Measurements from ENCODE around the gene LINS1. TPM values are rescaled to one million over a fixed set of nuclear protein-coding genes. Genes with fewer than 3 reads are reported as not detected.
"Not testable (repeated sequence)": the region's sequence is repeated elsewhere in the genome, so short reads cannot be mapped to it uniquely, and the experiment has no call there.

LINS1 gene
- total RNA-seq, 1 donor from 2014 or later: 18.7 TPM

- DNase-seq (ENCODE audit: low spot score): no peak
These were observed 344 bp downstream of the LINS1 start for GRCh38 chr15:100601617-100602063.

- DNase-seq (ENCODE audit: low spot score): no peak
These were observed 821 bp downstream of the LINS1 start for GRCh38 chr15:100601163-100601562.

- no peak for DNase-seq (ENCODE audit: low spot score)
These were observed 3.3 kb downstream of the LINS1 start for GRCh38 chr15:100598655-100599054.

GRCh38 chr15:100597862-100598261 lies 4.1 kb downstream of the LINS1 start:
- no peak for DNase-seq (ENCODE audit: low spot score)

GRCh38 chr15:100596792-100597191 lies 5.2 kb downstream of the LINS1 start:
- no peak for DNase-seq (ENCODE audit: low spot score)

GRCh38 chr15:100595964-100596363 lies 6.0 kb downstream of the LINS1 start:
- DNase-seq (ENCODE audit: low spot score): no peak

- DNase-seq (ENCODE audit: low spot score): no peak
These were observed 8.6 kb downstream of the LINS1 start for GRCh38 chr15:100593431-100593830.

GRCh38 chr15:100592898-100593297 lies 9.1 kb downstream of the LINS1 start:
- DNase-seq (ENCODE audit: low spot score): no peak

GRCh38 chr15:100591835-100592234 lies 10.1 kb downstream of the LINS1 start:
- DNase-seq (ENCODE audit: low spot score): no peak

- DNase-seq (ENCODE audit: low spot score): not testable (repeated sequence)
These were observed 10.8 kb downstream of the LINS1 start for GRCh38 chr15:100591163-100591562.

GRCh38 chr15:100588638-100589242 lies 13.2 kb downstream of the LINS1 start:
- no peak for DNase-seq (ENCODE audit: low spot score)

- DNase-seq (ENCODE audit: low spot score): no peak
These were observed 21.6 kb downstream of the LINS1 start for GRCh38 chr15:100580414-100580813.

- DNase-seq (ENCODE audit: low spot score): no peak
These were observed 28.5 kb downstream of the LINS1 start for GRCh38 chr15:100573526-100573925.

- DNase-seq (ENCODE audit: low spot score): no peak
These were observed 29.5 kb downstream of the LINS1 start for GRCh38 chr15:100572362-100572983.

GRCh38 chr15:100571592-100572167 lies 30.3 kb downstream of the LINS1 start:
- no peak for DNase-seq (ENCODE audit: low spot score)

GRCh38 chr15:100570735-100571313 lies 31.2 kb downstream of the LINS1 start:
- DNase-seq (ENCODE audit: low spot score): no peak

- no peak for DNase-seq (ENCODE audit: low spot score)
These were observed 31.7 kb downstream of the LINS1 start for GRCh38 chr15:100570275-100570674.

- DNase-seq (ENCODE audit: low spot score): no peak
These were observed 32.6 kb downstream of the LINS1 start for GRCh38 chr15:100569391-100569790.

GRCh38 chr15:100566850-100567628 lies 34.9 kb downstream of the LINS1 start:
- no peak for DNase-seq (ENCODE audit: low spot score)

- peak; percentile 50 for DNase-seq (ENCODE audit: low spot score)
These were observed 36.4 kb downstream of the LINS1 start for GRCh38 chr15:100565591-100565990.

- no peak for DNase-seq (ENCODE audit: low spot score)
These were observed 41.7 kb downstream of the LINS1 start for GRCh38 chr15:100560323-100560722.

GRCh38 chr15:100559330-100559729 lies 42.7 kb downstream of the LINS1 start:
- DNase-seq (ENCODE audit: low spot score): peak; percentile 56

Measured in ureter (tissue), 1 donor.